B cell (primary cell): ENCODE results near the gene CHSY3. TPM values are rescaled to one million over a fixed set of nuclear protein-coding genes. Genes with fewer than 3 reads are reported as not detected.

Experiments
- ATAC-seq: fragments of 200-7000 bp; cut with Tn5 transposase; one replicate; pipeline ENCODE4 v1.10.0; 2021; ENCODE audit warnings: low read depth, mild to moderate bottlenecking, moderate number of reproducible peaks, moderate library complexity
- CTCF ChIA-PET: fragments of 350-600 bp; sonication (Branson Sonifier 250); formaldehyde crosslinking; loops from one replicate; lab custom pipeline; 2021; ENCODE audit warnings: antibody characterized with exemption, inconsistent platforms; lab: Charles Lee
- POLR2A ChIA-PET: fragments of 350-600 bp; sonication (Branson Sonifier 250); formaldehyde crosslinking; loops from one replicate; lab custom pipeline; 2021; ENCODE audit warnings: antibody characterized with exemption; lab: Charles Lee
- DNase-seq: peaks from one replicate; pipeline ENCODE4 v3.0.0; 2013
- H2AFZ ChIP-seq: 2 replicates; pipeline ENCODE4 v1.6.1; 2012; ENCODE audit warnings: mild to moderate bottlenecking, low read depth, low read length; ENCODE audit not compliant: insufficient read depth, poor library complexity, severe bottlenecking
- H3K27ac ChIP-seq, 2 donors: 1 replicate in 1 of 2; 2 replicates in 1 of 2; pipeline ENCODE4 v1.5.1; 2012 to 2013; ENCODE audit warnings: low read length in 2 of 2, mild to moderate bottlenecking in 2 of 2, moderate library complexity in 1 of 2
- H3K27me3 ChIP-seq, 4 experiments: fragments of 200-600 bp in 1 of 4; sonication (generic) in 1 of 4; replicated peaks in 1 of 4; 1 replicate in 2 of 4; 2 replicates in 2 of 4; pipeline versions ENCODE4 v1.6.1 to v1.7.0; 2013 to 2016; ENCODE audit warnings: low read length in 3 of 4, mild to moderate bottlenecking in 2 of 4, mixed read lengths in 1 of 4, moderate library complexity in 1 of 4; ENCODE audit not compliant: insufficient read depth in 4 of 4, control insufficient read depth in 3 of 4; ENCODE audit errors: control extremely low read depth in 1 of 4
- H3K36me3 ChIP-seq, 2 experiments: replicated peaks in 1 of 2; 1 replicate in 1 of 2; 2 replicates in 1 of 2; pipeline versions ENCODE4 v1.6.1 to v1.7.1; 2013; ENCODE audit warnings: low read length in 1 of 2; ENCODE audit not compliant: insufficient read depth in 2 of 2, control insufficient read depth in 1 of 2; ENCODE audit errors: control extremely low read depth in 1 of 2, extremely low read depth in 1 of 2
- H3K4me1 ChIP-seq, 2 donors: fragments of 200-600 bp in 1 of 2; sonication (generic) in 1 of 2; 1 replicate in 1 of 2; 2 replicates in 1 of 2; pipeline versions ENCODE4 v1.5.1 to v1.6.1; 2013 to 2017; ENCODE audit warnings: low read length in 2 of 2; ENCODE audit not compliant: control insufficient read depth in 2 of 2, insufficient read depth in 2 of 2
- H3K4me2 ChIP-seq: replicated peaks from 2 replicates; pipeline ENCODE3; 2012; ENCODE audit warnings: mild to moderate bottlenecking, low read depth, low read length; ENCODE audit not compliant: poor library complexity, severe bottlenecking
- H3K4me3 ChIP-seq, 5 experiments: fragments of 200-600 bp in 1 of 5; sonication (generic) in 1 of 5; 1 replicate in 3 of 5; 2 replicates in 2 of 5; pipeline versions ENCODE4 v1.5.1 to v1.7.0; 2011 to 2016; ENCODE audit warnings: low read length in 4 of 5, mild to moderate bottlenecking in 4 of 5, low read depth in 2 of 5, control low read depth in 1 of 5, moderate library complexity in 1 of 5; ENCODE audit not compliant: insufficient read depth in 1 of 5; ENCODE audit errors: control extremely low read depth in 1 of 5, extremely low read depth in 1 of 5
- H3K79me2 ChIP-seq: fragments of 200-600 bp; sonication (generic); one replicate; pipeline ENCODE4 v1.6.0; 2016; ENCODE audit warnings: low read length; ENCODE audit not compliant: control insufficient read depth, insufficient read depth
- H3K9ac ChIP-seq: fragments of 200-600 bp; sonication (generic); 2 replicates; pipeline ENCODE4 v1.6.1; 2017; ENCODE audit warnings: mild to moderate bottlenecking, low read length, moderate library complexity
- H3K9me3 ChIP-seq, 3 donors: one replicate each; pipeline versions ENCODE4 v1.6.1 to v1.7.1; 2013; ENCODE audit warnings: low read length in 2 of 3; ENCODE audit not compliant: control insufficient read depth in 2 of 3, insufficient read depth in 1 of 3; ENCODE audit errors: control extremely low read depth in 1 of 3
- H4K20me1 ChIP-seq: 2 replicates; pipeline ENCODE4 v1.6.0; 2012; ENCODE audit warnings: mild to moderate bottlenecking, low read length; ENCODE audit not compliant: insufficient read depth, control insufficient read depth, poor library complexity, severe bottlenecking
- H3K27ac Mint-ChIP-seq: one replicate; pipeline ENCODE4 v1.8.0; 2021; ENCODE audit warnings: mixed read lengths
- H3K27me3 Mint-ChIP-seq: one replicate; pipeline ENCODE4 v1.8.0; 2021; ENCODE audit warnings: mixed read lengths
- H3K4me1 Mint-ChIP-seq: one replicate; pipeline ENCODE4 v1.8.0; 2021; ENCODE audit warnings: mixed read lengths
- H3K4me3 Mint-ChIP-seq: one replicate; pipeline ENCODE4 v1.8.0; 2021; ENCODE audit warnings: mixed read lengths
- H3K9me3 Mint-ChIP-seq: one replicate; pipeline ENCODE4 v1.8.0; 2022; ENCODE audit warnings: mixed read lengths; ENCODE audit not compliant: insufficient read depth
- CTCF ChIP-seq: fragments of 200-600 bp; IDR thresholded peaks from one replicate; pipeline ENCODE4 v1.8.0; 2022; ENCODE audit warnings: antibody characterized with exemption, mild to moderate bottlenecking
- EZH2 ChIP-seq: IDR thresholded peaks from 2 replicates; pipeline ENCODE4 v1.6.1; 2012; ENCODE audit warnings: borderline replicate concordance, low read depth, mild to moderate bottlenecking, moderate library complexity, low read length; ENCODE audit not compliant: insufficient read depth, poor library complexity, severe bottlenecking
- WGBS: methylation state at CpG from one replicate; pipeline ENCODE4 v1.1.5; 2013; ENCODE audit warnings: missing lambda C conversion rate; ENCODE audit not compliant: insufficient coverage; 5-methylcytosine and 5-hydroxymethylcytosine counted together
- intact Hi-C: fragments of 100-400 bp; cut with micrococcal nuclease; formaldehyde crosslinking; loops from one replicate; pipeline ENCODE4 v1.10.0; 2022
- polyA plus RNA-seq: library from polyadenylated mRNA; depleted of rRNA; stranded (reverse); fragments of >200 nt; gene quantifications from 2 replicates; pipeline ENCODE4 v1.2.3, GENCODE V29; 2012
- total RNA-seq, 2 donors: library from RNA; stranded (reverse); fragments of 120-200 nt in 1 of 2; gene quantifications; 1 replicate in 1 of 2; 2 replicates in 1 of 2; pipeline versions ENCODE4 v1.2.3 to v1.2.4, GENCODE V29; 2013 to 2022

Gene CHSY3
- total and polyA plus RNA-seq, 2 donors (not counting 1 experiment from before 2014, with no cell fraction given) = not detected

- Histone ChIP-seq H3K79me2 (no peaks in the 10 kb centered on the region), H4K20me1 (no peaks in the 10 kb centered on the region), H3K9ac (no peak overlapping the region), H2AFZ (no peak overlapping the region), H3K4me2 (no peak overlapping the region), H3K27me3 (no peaks in the 10 kb centered on the region), H3K36me3 (no peaks in the 10 kb centered on the region), H3K4me1 (no peaks in the 10 kb centered on the region), H3K4me3 (no peak overlapping the region), H3K27ac (no peak overlapping the region), H3K9me3 (no peaks in the 10 kb centered on the region)
- ChIA-PET POLR2A (no interaction called here), CTCF (no interaction called here)
- ATAC-seq (no peak), DNase-seq (no peak)
- TF ChIP-seq EZH2 (no peak), CTCF (no peak)
- Mint-ChIP-seq H3K9me3 (no peaks in the 10 kb centered on the region), H3K4me1 (no peaks in the 10 kb centered on the region), H3K27me3 (no peaks in the 10 kb centered on the region), H3K27ac (no peak overlapping the region), H3K4me3 (no peak overlapping the region)
- intact Hi-C loops = no loop called here
These were observed 163.1 kb downstream of the CHSY3 start for GRCh38 chr5:130067364-130067763.

- H3K4me1 ChIP-seq = no peaks in the 10 kb centered on the region
- no peaks in the 10 kb centered on the region for H4K20me1 ChIP-seq
- POLR2A ChIA-PET = no interaction called here
- H3K4me1 Mint-ChIP-seq = no peaks in the 10 kb centered on the region
- no peak overlapping the region for H3K4me2 ChIP-seq
- no peak overlapping the region for H2AFZ ChIP-seq
- H3K9me3 ChIP-seq = no peaks in the 10 kb centered on the region
- intact Hi-C loops = no loop called here
- no peak overlapping the region for H3K4me3 Mint-ChIP-seq
- no peak overlapping the region for H3K9ac ChIP-seq
- no peaks in the 10 kb centered on the region for H3K27me3 Mint-ChIP-seq
- CTCF ChIA-PET = no interaction called here
- no peaks in the 10 kb centered on the region for H3K27me3 ChIP-seq
- no peak for DNase-seq
- TF ChIP-seq CTCF = no peak
- no peak for TF ChIP-seq EZH2
- H3K79me2 ChIP-seq = no peaks in the 10 kb centered on the region
- H3K27ac ChIP-seq = no peak overlapping the region
- no peak overlapping the region for H3K4me3 ChIP-seq
- WGBS = no CpG with 5 or more reads among the region's 1 CpG
- no peak for ATAC-seq
- H3K36me3 ChIP-seq = no peaks in the 10 kb centered on the region
- H3K27ac Mint-ChIP-seq = no peak overlapping the region
- no peaks in the 10 kb centered on the region for H3K9me3 Mint-ChIP-seq
These were observed 163.8 kb downstream of the CHSY3 start for GRCh38 chr5:130068101-130068500.
